Hepatic stellate cell (primary cell): Measurements from ENCODE around the gene ARHGAP32.
A peak's percentile ranks its signal among the peaks of the same experiment; 100 is the strongest.

Experiments used
- DNase-seq: peaks from one replicate; pipeline ENCODE4 v3.0.0; 2011; ENCODE audit warnings: low spot score

ARHGAP32 gene

GRCh38 chr11:129115652-129116586 is 76.2 kb downstream of the ARHGAP32 start:
- peak; percentile 2 for DNase-seq

DNA sequence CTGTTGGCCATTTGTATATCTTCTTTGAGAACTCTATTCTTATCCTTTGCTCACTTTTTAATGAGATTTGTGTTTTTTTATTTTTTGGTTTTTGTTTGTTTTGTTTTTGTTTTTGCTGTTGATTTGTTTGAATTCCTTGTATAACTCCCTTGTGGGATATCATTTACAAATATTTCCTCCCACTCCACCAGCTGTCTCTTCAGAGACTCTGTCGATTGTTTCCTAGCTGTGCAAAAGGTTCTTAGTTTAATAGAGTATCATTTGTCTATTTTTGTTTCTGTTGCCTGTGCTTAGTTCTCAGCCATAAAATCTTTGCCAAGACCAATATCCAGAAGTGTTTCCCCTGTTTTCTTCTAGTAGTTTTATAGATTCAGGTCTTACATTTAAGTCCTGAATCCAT is 82.4 kb downstream of the ARHGAP32 start:
- DNase-seq = no peak

DNA sequence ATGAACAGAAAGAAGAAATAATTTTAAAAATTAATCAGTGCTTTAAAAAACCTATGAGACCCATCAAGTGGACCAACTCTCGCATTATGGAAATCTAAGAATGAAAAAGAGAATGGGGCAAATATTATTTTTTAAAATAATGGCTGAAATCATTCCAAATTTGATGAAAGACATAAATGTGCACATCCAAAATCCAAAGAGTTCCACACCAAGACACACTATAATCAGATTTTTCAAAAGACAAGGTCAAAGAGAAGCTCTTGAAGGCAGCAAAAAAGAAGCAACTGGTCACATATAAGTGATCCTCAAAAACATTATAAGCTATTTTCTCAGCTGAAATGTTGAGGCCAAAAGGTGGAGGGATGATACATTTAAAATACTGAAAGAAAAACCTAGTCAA is 85.3 kb downstream of the ARHGAP32 start:
- DNase-seq = no peak

DNA sequence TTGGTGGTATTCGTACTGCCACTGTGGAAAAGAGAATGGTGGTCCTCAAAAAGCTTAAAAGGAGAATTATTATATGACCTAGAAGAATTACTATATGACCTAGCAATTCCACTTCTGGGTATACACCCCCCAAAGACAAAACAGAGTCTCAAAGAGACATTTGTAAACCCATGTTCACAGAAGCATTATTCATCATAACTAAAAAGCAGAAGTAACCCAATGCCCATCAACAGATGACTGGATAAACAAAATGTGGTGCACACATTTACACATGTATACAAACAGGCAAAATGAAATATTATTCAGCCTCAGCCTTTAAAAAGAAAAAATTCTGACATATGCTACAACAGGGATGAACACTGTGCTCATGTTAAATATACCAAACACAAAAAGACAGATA is 89.4 kb downstream of the ARHGAP32 start:
- no peak for DNase-seq

GRCh38 chr11:129102225-129102624 is 89.9 kb downstream of the ARHGAP32 start:
- no peak for DNase-seq

DNA sequence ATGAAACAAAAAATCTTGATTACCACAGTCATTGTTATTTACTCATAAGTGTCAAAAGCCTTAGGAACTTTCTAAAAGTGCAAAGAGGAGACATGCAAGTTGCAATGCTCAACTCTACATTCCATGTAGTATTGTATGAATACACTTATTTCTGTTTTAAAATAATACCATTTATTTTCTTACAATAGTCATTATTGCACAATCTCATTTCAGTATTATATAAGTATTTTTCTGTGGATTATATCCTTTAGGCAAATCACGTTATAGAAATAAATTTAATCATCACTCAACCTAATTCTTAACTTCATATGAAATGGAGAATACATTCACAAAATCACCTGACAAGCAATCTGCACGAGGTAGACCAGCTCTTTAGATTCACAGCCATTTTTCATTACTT is 98.8 kb downstream of the ARHGAP32 start:
- no peak for DNase-seq

DNA sequence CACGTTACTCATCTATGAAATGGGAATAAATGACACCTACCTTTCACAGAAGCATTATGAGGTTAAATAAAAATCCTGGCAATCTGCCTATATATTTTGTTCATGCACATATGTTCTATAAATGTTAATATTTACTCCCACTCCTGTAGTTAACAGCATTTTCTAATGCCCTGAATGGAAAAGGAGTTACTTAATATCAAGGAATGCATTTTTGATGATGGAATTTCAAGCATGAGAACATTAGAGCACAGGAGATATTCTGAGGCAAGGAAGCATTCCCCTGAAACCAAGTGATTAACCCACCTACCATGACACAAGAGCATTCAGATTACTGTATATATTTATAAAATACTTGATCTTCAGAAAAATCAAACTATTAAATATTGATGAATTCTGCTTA is 102.1 kb downstream of the ARHGAP32 start:
- no peak for DNase-seq

DNA sequence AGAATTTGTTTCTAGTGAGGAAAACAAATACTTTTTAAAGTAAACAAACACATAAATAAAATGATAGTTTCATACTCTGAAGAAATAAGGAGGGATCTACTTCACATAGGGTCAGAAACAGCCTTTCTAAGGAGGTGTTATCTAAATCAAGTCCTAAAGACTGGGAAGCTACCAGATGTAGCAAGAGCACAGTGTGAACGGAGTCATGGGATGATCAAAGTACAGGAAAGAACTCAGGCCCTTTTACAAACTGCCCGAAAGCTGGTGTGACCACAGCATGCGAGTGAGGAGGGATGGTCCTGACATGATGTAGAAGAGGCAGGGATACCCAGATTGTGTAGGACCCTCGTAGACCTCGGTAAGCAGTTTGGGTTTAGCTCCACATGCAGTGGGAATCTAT is 102.8 kb downstream of the ARHGAP32 start:
- DNase-seq = no peak

- no peak for DNase-seq
Measured at GRCh38 chr11:129086976-129087375, 105.1 kb downstream of the ARHGAP32 start.

DNA sequence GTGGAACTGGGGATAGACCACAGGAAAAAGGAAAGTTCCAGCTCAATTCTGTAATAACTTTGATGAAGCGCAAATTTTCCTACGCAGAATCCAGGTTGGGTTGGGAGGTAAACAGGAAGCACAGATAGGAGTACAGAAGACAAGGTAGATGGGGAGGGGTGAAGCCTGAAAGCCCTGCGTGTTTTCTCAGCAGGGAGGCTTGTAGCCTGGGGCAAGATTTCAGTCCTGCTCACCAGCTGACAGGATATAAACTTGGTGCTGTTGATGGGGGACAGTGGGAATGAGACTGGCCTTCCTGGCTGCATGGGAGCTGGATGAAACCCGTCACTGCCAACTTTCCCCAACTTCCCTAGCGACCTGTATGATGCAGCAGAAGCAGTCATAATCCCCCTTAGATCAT is 114.9 kb downstream of the ARHGAP32 start:
- DNase-seq = no peak

GRCh38 chr11:129075757-129076156 is 116.4 kb downstream of the ARHGAP32 start:
- DNase-seq = no peak

GRCh38 chr11:129067454-129067853 is 124.7 kb downstream of the ARHGAP32 start:
- no peak for DNase-seq

DNA sequence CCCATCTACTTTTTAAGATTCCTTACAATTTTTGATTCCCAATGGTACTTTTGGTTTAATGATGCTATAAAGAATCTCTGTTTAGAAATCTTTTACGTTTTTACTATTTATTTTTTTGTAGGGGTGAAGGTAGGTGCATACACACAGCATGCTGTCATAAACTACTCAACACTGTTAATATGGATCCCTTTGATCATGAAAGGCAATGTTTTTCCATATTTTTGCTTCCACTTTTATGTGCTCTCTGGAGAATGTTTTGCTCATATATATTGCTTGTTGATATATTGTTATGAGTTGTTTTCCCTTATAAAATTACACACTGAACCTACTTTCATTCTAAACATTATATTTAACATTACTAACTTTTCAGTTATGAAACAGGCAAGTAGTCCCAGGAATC is 125.9 kb downstream of the ARHGAP32 start:
- no peak for DNase-seq

DNA sequence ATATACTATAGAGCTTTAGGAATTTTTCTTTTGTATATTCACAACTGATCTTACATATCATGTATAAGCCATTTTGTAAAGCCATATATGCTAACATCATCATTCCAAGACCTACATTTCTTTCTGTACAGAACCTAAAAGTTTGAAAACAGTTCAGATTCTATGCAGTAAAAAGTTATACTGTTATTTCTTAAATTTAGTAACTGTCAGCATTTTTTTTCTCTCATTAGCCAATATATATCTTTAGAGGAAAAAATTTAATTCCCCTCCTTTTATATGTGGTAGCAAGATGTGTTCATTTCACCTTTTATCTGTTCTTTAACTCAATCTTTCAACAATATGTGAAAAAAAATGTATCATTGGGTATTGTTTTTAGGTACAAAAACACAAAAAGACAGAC is 129.0 kb downstream of the ARHGAP32 start:
- no peak for DNase-seq

GRCh38 chr11:129061492-129062230 is 130.5 kb downstream of the ARHGAP32 start:
- DNase-seq = no peak

GRCh38 chr11:129056916-129057315 is 135.2 kb downstream of the ARHGAP32 start:
- no peak for DNase-seq

- DNase-seq = no peak
Measured at GRCh38 chr11:129055196-129055595, 136.9 kb downstream of the ARHGAP32 start.

- no peak for DNase-seq
Measured at GRCh38 chr11:129048911-129049310, 143.2 kb downstream of the ARHGAP32 start.

DNA sequence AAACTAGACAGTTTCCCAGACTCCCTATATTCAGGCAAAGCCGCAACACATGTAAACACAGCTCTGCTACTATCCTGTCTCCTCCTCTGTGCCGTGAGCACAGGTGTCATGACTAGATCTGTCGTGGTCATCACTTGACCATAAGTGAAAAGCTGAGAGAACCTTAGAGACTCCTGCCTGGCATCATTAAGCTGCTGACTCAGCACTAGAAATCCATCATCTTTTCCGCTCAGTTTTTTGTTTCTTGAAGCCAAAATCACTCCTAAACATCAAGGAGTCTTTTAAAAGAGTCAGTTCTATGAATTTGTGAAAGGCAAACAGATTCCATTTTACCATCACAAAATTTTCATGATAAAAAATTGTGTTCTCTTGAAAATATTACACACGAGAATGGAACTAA is 147.0 kb downstream of the ARHGAP32 start:
- DNase-seq = no peak

DNA sequence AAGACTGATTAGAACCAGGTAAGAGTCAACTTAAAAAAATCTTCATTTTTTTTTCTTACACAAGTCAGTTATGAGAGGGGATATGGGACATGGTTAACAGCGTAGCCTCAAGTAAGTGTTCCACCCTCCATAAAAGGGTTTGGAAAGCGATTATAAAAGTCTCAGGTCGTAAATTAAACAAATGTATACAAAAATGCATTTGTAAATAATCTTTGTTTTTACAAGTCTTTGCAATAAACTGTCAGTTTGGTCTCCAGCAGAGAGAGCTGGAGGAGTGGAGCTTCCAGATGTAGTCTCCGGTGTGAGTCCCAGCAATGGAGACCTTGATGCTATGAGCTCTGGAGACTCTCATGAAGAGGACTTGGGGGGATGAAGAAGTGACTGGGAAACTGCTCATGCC is 149.6 kb downstream of the ARHGAP32 start:
- no peak for DNase-seq

GRCh38 chr11:129041611-129042018 is 150.5 kb downstream of the ARHGAP32 start:
- DNase-seq = no peak

GRCh38 chr11:129040934-129041333 is 151.2 kb downstream of the ARHGAP32 start:
- no peak for DNase-seq

DNA sequence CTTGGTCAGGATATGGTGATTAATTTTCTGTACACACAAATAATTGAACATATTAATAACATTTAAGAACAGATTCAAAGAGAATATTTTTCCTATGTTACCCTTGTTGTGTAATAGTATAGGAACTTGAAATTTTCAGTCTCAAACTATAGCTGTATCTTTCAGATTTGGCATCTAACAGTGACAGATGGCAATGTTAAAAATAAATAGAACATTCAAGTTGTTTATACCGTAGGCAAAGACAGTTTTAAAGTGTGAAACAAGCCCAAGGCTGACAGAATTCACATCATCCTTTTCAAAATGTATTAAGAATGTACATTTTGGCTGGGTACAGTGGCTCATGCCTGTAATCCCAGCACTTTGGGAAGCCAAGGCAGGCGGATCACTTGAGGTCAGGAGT is 156.9 kb downstream of the ARHGAP32 start:
- DNase-seq = no peak
